CD8-positive, alpha-beta memory T cell (primary cell): ENCODE results near the gene SLC17A7. TPM values are rescaled to one million over a fixed set of nuclear protein-coding genes. Genes with fewer than 3 reads are reported as not detected.
A peak's percentile ranks its signal among the peaks of the same experiment; 100 is the strongest.

Experiments
- CTCF ChIA-PET: fragments of 350-600 bp; sonication (Branson Sonifier 250); formaldehyde crosslinking; loops from one replicate; lab custom pipeline; 2021; ENCODE audit warnings: antibody characterized with exemption; lab: Charles Lee
- POLR2A ChIA-PET: fragments of 350-600 bp; sonication (Branson Sonifier 250); formaldehyde crosslinking; loops from one replicate; lab custom pipeline; 2021; ENCODE audit warnings: antibody characterized with exemption; lab: Charles Lee
- DNase-seq, 5 donors: peaks; one replicate each; pipeline versions ENCODE4 v3.0.0 to v3.0.0-alpha.2; 2020 to 2022; ENCODE audit warnings: mixed read lengths in 1 of 5
- H3K27ac ChIP-seq: one replicate; pipeline ENCODE4 v1.7.0; 2013; ENCODE audit warnings: low read depth, mild to moderate bottlenecking, low read length, moderate library complexity
- H3K27me3 ChIP-seq: 2 replicates; pipeline ENCODE4 v1.7.0; 2013; ENCODE audit warnings: low read length, mild to moderate bottlenecking; ENCODE audit not compliant: insufficient read depth, poor library complexity, severe bottlenecking
- H3K36me3 ChIP-seq: 2 replicates; pipeline ENCODE4 v1.7.0; 2013; ENCODE audit warnings: mild to moderate bottlenecking, low read length, moderate library complexity; ENCODE audit not compliant: insufficient read depth
- H3K4me1 ChIP-seq: 2 replicates; pipeline ENCODE4 v1.7.0; 2013; ENCODE audit warnings: mild to moderate bottlenecking, low read length, moderate library complexity; ENCODE audit not compliant: insufficient read depth
- H3K4me3 ChIP-seq: 2 replicates; pipeline ENCODE4 v1.7.0; 2013; ENCODE audit warnings: mild to moderate bottlenecking, low read length
- H3K9me3 ChIP-seq: 2 replicates; pipeline ENCODE4 v1.7.0; 2013; ENCODE audit warnings: mild to moderate bottlenecking, low read length
- H3K27ac Mint-ChIP-seq, 8 donors: one replicate each; pipeline ENCODE4 v1.8.0; 2020 to 2021; ENCODE audit warnings: mixed read lengths in 8 of 8, mild to moderate bottlenecking in 6 of 8, inconsistent platforms in 3 of 8, moderate library complexity in 3 of 8
- H3K27me3 Mint-ChIP-seq, 2 donors: one replicate each; pipeline ENCODE4 v1.8.0; 2020 to 2021; ENCODE audit warnings: mixed read lengths in 2 of 2, mild to moderate bottlenecking in 1 of 2, moderate library complexity in 1 of 2
- H3K36me3 Mint-ChIP-seq, 3 donors: one replicate each; pipeline ENCODE4 v1.8.0; 2020 to 2021; ENCODE audit warnings: mixed read lengths in 3 of 3, inconsistent platforms in 1 of 3, mild to moderate bottlenecking in 1 of 3
- H3K4me1 Mint-ChIP-seq, 3 donors: one replicate each; pipeline ENCODE4 v1.8.0; 2020 to 2021; ENCODE audit warnings: mixed read lengths in 3 of 3, inconsistent platforms in 1 of 3, mild to moderate bottlenecking in 1 of 3
- H3K4me3 Mint-ChIP-seq, 7 donors: one replicate each; pipeline ENCODE4 v1.8.0; 2020 to 2021; ENCODE audit warnings: mixed read lengths in 7 of 7, mild to moderate bottlenecking in 6 of 7, moderate library complexity in 4 of 7, inconsistent platforms in 2 of 7
- H3K9me3 Mint-ChIP-seq, 5 donors: one replicate each; pipeline ENCODE4 v1.8.0; 2020 to 2022; ENCODE audit warnings: mixed read lengths in 5 of 5, mild to moderate bottlenecking in 3 of 5, moderate library complexity in 2 of 5, inconsistent platforms in 1 of 5
- polyA plus RNA-seq: library from polyadenylated mRNA; unstranded; fragments of 300-500 nt; fragmentation: Illumina TruSeq; gene quantifications from one replicate; pipeline ENCODE4 v1.2.3, GENCODE V29; 2021
- total RNA-seq, 2 experiments: library from RNA; stranded (reverse); gene quantifications; one replicate each; pipeline ENCODE4 v1.2.3, GENCODE V29; 2021

SLC17A7 gene
- total and polyA plus RNA-seq, 3 experiments from 2014 or later: 0.07 to 0.09 TPM; not detected in 1

GRCh38 chr19:49443366-49444099 lies 2.2 kb upstream of the SLC17A7 start:
- ChIA-PET POLR2A (no interaction called here), CTCF (interaction anchor here (0.6 to 4.8 kb wide), 7 partner anchors 9 to 54 kb away, joined by 3 to 28 read pairs (median 5); partner anchors contain the start of genes ALDH16A1 and FLT3LG)
- Mint-ChIP-seq H3K27ac (peak overlapping the region; percentile 66 to 93 (median 86)), H3K9me3 (no peaks in the 10 kb centered on the region), H3K4me1 (peaks cover 32 to 50% (median 37%) of the 10 kb centered on the region in 3 donors), H3K27me3 (peaks cover 37 to 39% of the 10 kb centered on the region in 2 donors), H3K4me3 (peak overlapping the region; percentile 77 to 92 (median 84)), H3K36me3 (peaks cover 5 to 28% (median 7%) of the 10 kb centered on the region in 3 donors)
- H3K9me3 ChIP-seq: no peaks in the 10 kb centered on the region
- H3K36me3 ChIP-seq: peaks cover 5% of the 10 kb centered on the region
- peak; percentile 88 to 96 (median 93) for DNase-seq
- peak overlapping the region; percentile 69 for H3K4me3 ChIP-seq
- peak overlapping the region; percentile 51 for H3K27ac ChIP-seq
- H3K27me3 ChIP-seq: peaks cover 34% of the 10 kb centered on the region
- H3K4me1 ChIP-seq: peaks cover 26% of the 10 kb centered on the region

GRCh38 chr19:49442771-49443365 lies 1.5 kb upstream of the SLC17A7 start:
- H3K4me1 Mint-ChIP-seq: peaks cover 29 to 45% (median 35%) of the 10 kb centered on the region in 3 donors
- Histone ChIP-seq H3K9me3 (no peaks in the 10 kb centered on the region), H3K27me3 (peaks cover 41% of the 10 kb centered on the region), H3K4me3 (peak overlapping the region; percentile 69), H3K27ac (peak overlapping the region; percentile 51), H3K36me3 (no peaks in the 10 kb centered on the region), H3K4me1 (peaks cover 20% of the 10 kb centered on the region)
- POLR2A ChIA-PET: no interaction called here
- peak in 3 of 5 donors; percentile 33 to 67 (median 51) for DNase-seq
- H3K4me3 Mint-ChIP-seq: peak overlapping the region; percentile 77 to 92 (median 84)
- CTCF ChIA-PET: interaction anchor here (0.6 to 4.8 kb wide), 6 partner anchors 10 to 53 kb away, joined by 3 to 28 read pairs (median 4); partner anchors contain the start of genes ALDH16A1 and FLT3LG
- no peaks in the 10 kb centered on the region for H3K9me3 Mint-ChIP-seq
- peaks cover 0 to 22% (median 4%) of the 10 kb centered on the region in 3 donors for H3K36me3 Mint-ChIP-seq
- peak overlapping the region in 5 of 8 donors; percentile 67 to 88 (median 84) for H3K27ac Mint-ChIP-seq
- H3K27me3 Mint-ChIP-seq: peaks cover 44 to 45% of the 10 kb centered on the region in 2 donors

GRCh38 chr19:49442354-49442753 lies 1.0 kb upstream of the SLC17A7 start:
- H3K36me3 ChIP-seq: no peaks in the 10 kb centered on the region
- CTCF ChIA-PET: interaction anchor here (0.8 to 4.8 kb wide), 8 partner anchors 10 to 216 kb away, joined by 3 to 28 read pairs (median 4); partner anchors contain the start of genes ALDH16A1, FLT3LG and GFY
- Mint-ChIP-seq H3K4me3 (peak overlapping the region; percentile 77 to 92 (median 84)), H3K36me3 (peaks cover 0 to 17% (median 4%) of the 10 kb centered on the region in 3 donors), H3K27ac (peak overlapping the region in 5 of 8 donors; percentile 18 to 84 (median 58)), H3K27me3 (peaks cover 49 to 50% of the 10 kb centered on the region in 2 donors), H3K4me1 (peaks cover 29 to 47% (median 35%) of the 10 kb centered on the region in 3 donors), H3K9me3 (no peaks in the 10 kb centered on the region)
- peaks cover 46% of the 10 kb centered on the region for H3K27me3 ChIP-seq
- peaks cover 19% of the 10 kb centered on the region for H3K4me1 ChIP-seq
- POLR2A ChIA-PET: no interaction called here
- H3K27ac ChIP-seq: no peak overlapping the region
- no peak for DNase-seq
- no peak overlapping the region for H3K4me3 ChIP-seq
- no peaks in the 10 kb centered on the region for H3K9me3 ChIP-seq

GRCh38 chr19:49441960-49442350 lies 628 bp upstream of the SLC17A7 start:
- H3K4me1 ChIP-seq: peaks cover 19% of the 10 kb centered on the region
- POLR2A ChIA-PET: interaction anchor here (0.7 kb wide), 1 partner anchor 10 kb away, joined by 3 read pairs; the partner anchor contains the start of gene PIH1D1

GRCh38 chr19:49440439-49441209 lies 703 bp downstream of the SLC17A7 start:
- DNase-seq: no peak
- no peak overlapping the region for H3K4me3 ChIP-seq
- Mint-ChIP-seq H3K9me3 (no peaks in the 10 kb centered on the region), H3K4me1 (peaks cover 31 to 52% (median 41%) of the 10 kb centered on the region in 3 donors), H3K27me3 (peaks cover 64 to 68% of the 10 kb centered on the region in 2 donors), H3K36me3 (peaks cover 0 to 2% (median 1%) of the 10 kb centered on the region in 3 donors), H3K27ac (peak overlapping the region in 4 of 8 donors; percentile 30 to 89 (median 51)), H3K4me3 (peak overlapping the region; percentile 8 to 80 (median 61))
- no peaks in the 10 kb centered on the region for H3K36me3 ChIP-seq
- ChIA-PET CTCF (interaction anchor here (4.8 kb wide), 1 partner anchor 48 kb away, joined by 28 read pairs; no protein-coding TSS in a partner anchor), POLR2A (no interaction called here)
- H3K27me3 ChIP-seq: peaks cover 56% of the 10 kb centered on the region
- H3K9me3 ChIP-seq: no peaks in the 10 kb centered on the region
- peaks cover 19% of the 10 kb centered on the region for H3K4me1 ChIP-seq
- H3K27ac ChIP-seq: no peak overlapping the region

More at GRCh38 chr19:49441960-49442350, 628 bp upstream of the SLC17A7 start:
- Histone ChIP-seq H3K27ac (no peak overlapping the region), H3K36me3 (no peaks in the 10 kb centered on the region), H3K4me3 (no peak overlapping the region), H3K9me3 (no peaks in the 10 kb centered on the region), H3K27me3 (peaks cover 50% of the 10 kb centered on the region)
- CTCF ChIA-PET: interaction anchor here (0.5 to 4.8 kb wide), 8 partner anchors 10 to 215 kb away, joined by 3 to 28 read pairs (median 4); partner anchors contain the start of genes ALDH16A1, GFY and PIH1D1
- Mint-ChIP-seq H3K4me3 (peak overlapping the region; percentile 77 to 92 (median 84)), H3K27ac (peak overlapping the region in 5 of 8 donors; percentile 15 to 84 (median 67)), H3K4me1 (peaks cover 29 to 48% (median 35%) of the 10 kb centered on the region in 3 donors), H3K36me3 (peaks cover 0 to 14% (median 4%) of the 10 kb centered on the region in 3 donors), H3K27me3 (peaks cover 52 to 54% of the 10 kb centered on the region in 2 donors), H3K9me3 (no peaks in the 10 kb centered on the region)
- DNase-seq: no peak

GRCh38 chr19:49439836-49440235 lies 1.5 kb downstream of the SLC17A7 start:
- peaks cover 58% of the 10 kb centered on the region for H3K27me3 ChIP-seq
- Mint-ChIP-seq H3K9me3 (no peaks in the 10 kb centered on the region), H3K27me3 (peaks cover 72 to 75% of the 10 kb centered on the region in 2 donors), H3K27ac (no peak overlapping the region), H3K36me3 (peaks cover 0 to 1% (median 0%) of the 10 kb centered on the region in 3 donors), H3K4me3 (no peak overlapping the region), H3K4me1 (peaks cover 29 to 48% (median 41%) of the 10 kb centered on the region in 3 donors)
- CTCF ChIA-PET: interaction anchor here (4.8 kb wide), 1 partner anchor 47 kb away, joined by 28 read pairs; no protein-coding TSS in a partner anchor
- no peak for DNase-seq
- POLR2A ChIA-PET: interaction anchor here (0.6 kb wide), 1 partner anchor 113 kb away, joined by 3 read pairs; no protein-coding TSS in a partner anchor
- H3K9me3 ChIP-seq: no peaks in the 10 kb centered on the region
- no peak overlapping the region for H3K4me3 ChIP-seq
- no peak overlapping the region for H3K27ac ChIP-seq
- no peaks in the 10 kb centered on the region for H3K36me3 ChIP-seq
- H3K4me1 ChIP-seq: peaks cover 19% of the 10 kb centered on the region

- DNase-seq: no peak
- peaks cover 79 to 91% of the 10 kb centered on the region in 2 donors for H3K27me3 Mint-ChIP-seq
- H3K4me3 ChIP-seq: no peak overlapping the region
- H3K4me1 ChIP-seq: peaks cover 19% of the 10 kb centered on the region
- ChIA-PET POLR2A (no interaction called here), CTCF (no interaction called here)
- H3K4me3 Mint-ChIP-seq: peak overlapping the region in 1 of 7 donors; percentile 0
- H3K9me3 ChIP-seq: no peaks in the 10 kb centered on the region
- no peaks in the 10 kb centered on the region for H3K9me3 Mint-ChIP-seq
- no peak overlapping the region for H3K27ac ChIP-seq
- H3K36me3 ChIP-seq: no peaks in the 10 kb centered on the region
- H3K4me1 Mint-ChIP-seq: peaks cover 26 to 43% (median 33%) of the 10 kb centered on the region in 3 donors
- H3K27me3 ChIP-seq: peaks cover 73% of the 10 kb centered on the region
- peaks cover 0 to 1% (median 0%) of the 10 kb centered on the region in 3 donors for H3K36me3 Mint-ChIP-seq
- H3K27ac Mint-ChIP-seq: peak overlapping the region in 1 of 8 donors; percentile 67
Observed at GRCh38 chr19:49438261-49438660, 3.1 kb downstream of the SLC17A7 start.
